Measurements from ENCODE around the gene OR8D1.
"Not testable (repeated sequence)": the region's sequence is repeated elsewhere in the genome, so short reads cannot be mapped to it uniquely, and the experiment has no call there.

GRCh38 chr11:124270886-124271285, 42.9 kb downstream of the OR8D1 start:
- TF ChIP-seq CTCF (IDR thresholded peaks at IDR 0.05); POLR2AphosphoS5 (IDR thresholded peaks at IDR 0.05); EP300 (IDR thresholded peaks at IDR 0.05; ENCODE audit: low read depth): not testable (repeated sequence)

Measured in transverse colon (tissue), 4 donors.